A549 (cell line): Measurements from ENCODE around the gene NGF.

ENCODE experiments used
- EP300 ChIP-seq, 2 experiments: fragments of >200 bp; sonication (Bioruptor Twin); formaldehyde crosslinking; IDR thresholded peaks; 2 replicates in 1 of 2; 3 replicates in 1 of 2; pipeline ENCODE4 v1.6.1; 2016 to 2017
- JUNB ChIP-seq: fragments of >200 bp; sonication (Bioruptor Twin); formaldehyde crosslinking; IDR thresholded peaks from 2 replicates; pipeline ENCODE4 v1.6.1; 2016
- POLR2A ChIP-seq: IDR thresholded peaks from 2 replicates; pipeline ENCODE4 v1.6.1; 2012; ENCODE audit warnings: mild to moderate bottlenecking, low read length
- RAD21 ChIP-seq, 2 experiments: fragments of >200 bp in 1 of 2; sonication (Bioruptor Twin) in 1 of 2; formaldehyde crosslinking in 1 of 2; IDR thresholded peaks in 1 of 2; conservative IDR thresholded peaks in 1 of 2; 2 replicates in 1 of 2; 3 replicates in 1 of 2; pipeline ENCODE4 v1.6.1; 2012 to 2018; ENCODE audit warnings: inconsistent platforms in 1 of 2
- REST ChIP-seq: fragments of 200-600 bp; sonication (generic); IDR thresholded peaks from 2 replicates; pipeline ENCODE4 v1.6.1; 2016; ENCODE audit warnings: antibody characterized with exemption, mild to moderate bottlenecking, moderate library complexity
- RFX5 ChIP-seq: fragments of 450-650 bp; IDR thresholded peaks from 2 replicates; pipeline ENCODE4 v1.7.1; 2014; ENCODE audit warnings: antibody characterized with exemption, mild to moderate bottlenecking, moderate library complexity
- SREBF2 ChIP-seq: fragments of 450-650 bp; IDR thresholded peaks from 2 replicates; pipeline ENCODE4 v1.6.1; 2014; ENCODE audit warnings: mild to moderate bottlenecking, moderate library complexity
- TF ChIP-seq, protein P1 (sequence below): fragments of >200 bp; sonication (Bioruptor Twin); formaldehyde crosslinking; IDR thresholded peaks from 3 replicates; pipeline ENCODE4 v1.5.1; 2016
- TF ChIP-seq, protein P2 (sequence below): IDR thresholded peaks from 2 replicates; pipeline ENCODE4 v1.6.1; 2012

DNA sequence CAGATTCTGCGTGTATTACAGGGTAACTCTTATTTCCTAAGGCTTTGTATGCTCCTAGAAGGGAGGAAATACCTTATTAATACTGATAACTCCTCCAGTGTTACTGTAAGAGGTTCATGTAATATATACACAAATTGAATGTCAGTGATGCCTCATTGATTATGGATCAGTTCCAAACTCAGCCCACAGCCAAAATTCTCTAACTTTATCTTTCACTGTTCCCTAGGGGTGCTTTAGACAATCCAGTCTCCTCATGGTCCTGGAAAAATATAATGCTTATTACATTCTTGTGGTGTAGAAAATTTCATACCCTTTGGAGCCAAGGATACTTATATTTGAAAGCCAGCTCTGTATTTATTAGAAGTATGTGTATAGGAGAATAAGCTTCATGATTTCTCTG lies 73.0 kb downstream of the NGF start:
- TF ChIP-seq RAD21 (conservative IDR thresholded peaks at IDR 0.05 in 1 of 2, IDR thresholded peaks at IDR 0.05 in 1 of 2) (no peak), EP300 (IDR thresholded peaks at IDR 0.05) (no peak), POLR2A (no peak), SREBF2 (no peak), REST (no peak), RFX5 (no peak), JUNB (no peak)
- TF ChIP-seq, protein P1, sequence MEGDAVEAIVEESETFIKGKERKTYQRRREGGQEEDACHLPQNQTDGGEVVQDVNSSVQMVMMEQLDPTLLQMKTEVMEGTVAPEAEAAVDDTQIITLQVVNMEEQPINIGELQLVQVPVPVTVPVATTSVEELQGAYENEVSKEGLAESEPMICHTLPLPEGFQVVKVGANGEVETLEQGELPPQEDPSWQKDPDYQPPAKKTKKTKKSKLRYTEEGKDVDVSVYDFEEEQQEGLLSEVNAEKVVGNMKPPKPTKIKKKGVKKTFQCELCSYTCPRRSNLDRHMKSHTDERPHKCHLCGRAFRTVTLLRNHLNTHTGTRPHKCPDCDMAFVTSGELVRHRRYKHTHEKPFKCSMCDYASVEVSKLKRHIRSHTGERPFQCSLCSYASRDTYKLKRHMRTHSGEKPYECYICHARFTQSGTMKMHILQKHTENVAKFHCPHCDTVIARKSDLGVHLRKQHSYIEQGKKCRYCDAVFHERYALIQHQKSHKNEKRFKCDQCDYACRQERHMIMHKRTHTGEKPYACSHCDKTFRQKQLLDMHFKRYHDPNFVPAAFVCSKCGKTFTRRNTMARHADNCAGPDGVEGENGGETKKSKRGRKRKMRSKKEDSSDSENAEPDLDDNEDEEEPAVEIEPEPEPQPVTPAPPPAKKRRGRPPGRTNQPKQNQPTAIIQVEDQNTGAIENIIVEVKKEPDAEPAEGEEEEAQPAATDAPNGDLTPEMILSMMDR: no peak
- TF ChIP-seq, protein P2, sequence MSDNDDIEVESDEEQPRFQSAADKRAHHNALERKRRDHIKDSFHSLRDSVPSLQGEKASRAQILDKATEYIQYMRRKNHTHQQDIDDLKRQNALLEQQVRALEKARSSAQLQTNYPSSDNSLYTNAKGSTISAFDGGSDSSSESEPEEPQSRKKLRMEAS: no peak
